Activated naive CD4-positive, alpha-beta T cell treated with anti-CD3 and anti-CD28 coated beads, Interleukin-2, amount 50 U/mL, for 24 hours (primary cell): ENCODE measurements around the gene UGT1A10.

ENCODE experiments used
- H3K27ac Mint-ChIP-seq: one replicate; pipeline ENCODE4 v1.8.0; 2021; ENCODE audit warnings: mild to moderate bottlenecking, mixed read lengths
- H3K27me3 Mint-ChIP-seq: one replicate; pipeline ENCODE4 v1.8.0; 2021; ENCODE audit warnings: mixed read lengths
- H3K36me3 Mint-ChIP-seq: one replicate; pipeline ENCODE4 v1.8.0; 2021; ENCODE audit warnings: mixed read lengths
- H3K4me1 Mint-ChIP-seq: one replicate; pipeline ENCODE4 v1.8.0; 2021; ENCODE audit warnings: mixed read lengths
- H3K4me3 Mint-ChIP-seq: one replicate; pipeline ENCODE4 v1.8.0; 2021; ENCODE audit warnings: mild to moderate bottlenecking, mixed read lengths
- H3K9me3 Mint-ChIP-seq: one replicate; pipeline ENCODE4 v1.8.0; 2021; ENCODE audit warnings: mixed read lengths

The UGT1A10 gene

DNA sequence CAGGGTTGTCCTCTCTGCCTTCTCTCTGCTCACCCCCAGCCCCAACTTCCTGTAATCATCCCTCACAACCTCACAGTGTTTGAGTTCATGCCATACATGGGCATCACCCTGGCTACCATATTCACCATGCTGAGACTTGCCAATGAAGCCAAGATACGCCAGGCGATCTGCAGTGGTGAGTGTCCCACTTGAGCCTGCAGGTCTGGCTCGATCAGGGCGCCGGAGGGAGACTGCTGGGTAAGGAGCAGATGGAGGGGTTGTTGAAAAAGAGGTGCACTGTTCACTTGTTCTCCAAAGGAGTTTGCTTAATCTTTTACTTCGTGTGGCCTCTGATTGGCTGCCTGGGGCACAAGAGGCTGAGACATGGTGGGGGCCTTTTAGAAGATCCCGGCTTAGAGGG, 156.5 kb downstream of the UGT1A10 start:
- Mint-ChIP-seq H3K4me1 (no peaks in the 10 kb centered on the region), H3K27ac (no peak overlapping the region), H3K27me3 (no peaks in the 10 kb centered on the region), H3K4me3 (no peak overlapping the region), H3K9me3 (no peaks in the 10 kb centered on the region), H3K36me3 (no peaks in the 10 kb centered on the region)

DNA sequence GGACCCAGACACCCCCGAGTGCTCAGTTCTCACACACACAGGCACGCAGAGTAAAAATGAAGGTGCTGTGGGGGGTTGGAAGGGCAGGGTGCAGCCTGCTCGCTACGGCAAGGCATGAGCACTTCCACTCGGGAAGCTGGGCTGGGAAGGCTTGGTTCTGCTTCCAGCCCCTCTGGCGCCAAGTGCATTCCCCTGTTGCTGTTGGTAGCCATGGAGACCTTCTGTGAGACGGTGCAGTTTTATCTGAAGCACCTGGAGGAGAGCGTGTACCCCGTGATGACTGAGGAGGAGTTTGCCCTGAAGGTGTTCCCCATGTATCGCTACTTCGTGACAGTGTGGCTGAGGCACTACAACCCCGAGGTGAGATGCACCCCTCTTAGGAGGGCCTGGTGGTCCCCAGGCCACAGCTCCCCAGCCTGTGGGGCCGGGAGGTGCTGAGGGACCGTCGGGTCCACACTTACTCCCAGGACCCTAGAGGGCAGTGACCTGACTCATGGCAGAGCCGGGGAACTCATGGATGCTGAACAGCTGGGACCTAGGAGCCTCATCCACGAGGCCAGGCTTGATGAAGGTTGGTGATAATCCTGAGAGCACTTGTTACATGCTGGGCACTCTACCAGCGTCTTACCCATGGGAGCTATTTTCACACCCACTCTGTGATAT, 157.3 kb downstream of the UGT1A10 start:
- Mint-ChIP-seq H3K4me1 (no peaks in the 10 kb centered on the region), H3K27ac (no peak overlapping the region), H3K9me3 (no peaks in the 10 kb centered on the region), H3K36me3 (no peaks in the 10 kb centered on the region), H3K4me3 (no peak overlapping the region), H3K27me3 (no peaks in the 10 kb centered on the region)

DNA sequence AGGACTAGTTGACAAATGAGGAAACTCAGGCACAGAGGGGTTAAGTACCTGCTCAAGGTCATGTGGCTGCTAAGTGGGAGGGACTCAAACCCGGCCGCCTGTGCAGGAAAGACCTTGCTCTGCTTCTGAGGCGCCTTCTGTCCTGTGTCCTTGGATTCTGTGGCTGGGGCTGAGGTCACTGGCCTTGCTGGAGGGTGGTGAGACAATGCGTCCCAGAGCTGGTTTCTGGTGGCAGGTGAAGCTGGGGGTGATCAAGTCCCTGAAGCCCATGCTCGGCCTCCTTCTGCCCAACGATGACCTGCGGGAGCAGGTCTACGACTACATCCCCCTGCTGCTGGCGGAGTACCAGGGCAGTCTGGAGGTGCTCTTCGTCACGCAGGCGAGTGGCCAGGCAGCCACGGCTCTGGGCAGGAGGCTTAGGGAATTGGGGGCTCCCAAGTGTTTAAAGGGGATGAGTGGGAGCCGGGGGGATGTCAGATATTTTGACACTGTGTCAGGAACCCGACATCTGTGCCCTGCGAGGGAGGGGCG, 157.9 kb downstream of the UGT1A10 start:
- Mint-ChIP-seq H3K36me3 (no peaks in the 10 kb centered on the region), H3K27me3 (no peaks in the 10 kb centered on the region), H3K4me3 (no peak overlapping the region), H3K4me1 (no peaks in the 10 kb centered on the region), H3K27ac (no peak overlapping the region), H3K9me3 (no peaks in the 10 kb centered on the region)

DNA sequence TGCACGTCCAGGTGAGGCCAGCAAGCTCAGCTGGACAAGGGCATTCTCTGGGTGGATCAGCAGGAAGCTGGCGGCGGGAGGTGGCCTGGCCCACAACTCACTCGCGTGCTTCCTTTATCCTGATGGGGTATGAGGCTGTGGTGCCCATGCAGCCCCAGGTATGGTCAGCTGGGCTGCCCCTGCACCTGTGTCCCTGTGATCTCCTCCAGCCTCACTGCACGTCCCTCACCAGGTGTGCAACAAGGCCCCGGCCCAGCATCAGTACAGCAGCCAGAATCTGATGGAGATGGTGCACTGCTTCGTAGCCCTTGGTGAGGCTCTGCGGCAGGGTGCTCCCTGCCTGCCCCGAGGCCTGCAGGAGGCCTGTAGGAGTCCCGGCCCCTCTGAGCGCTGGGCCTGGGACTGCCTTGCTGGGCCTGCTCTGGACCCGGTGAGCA, 159.5 kb downstream of the UGT1A10 start:
- no peak overlapping the region for H3K4me3 Mint-ChIP-seq
- peaks cover 4% of the 10 kb centered on the region for H3K9me3 Mint-ChIP-seq
- H3K36me3 Mint-ChIP-seq = no peaks in the 10 kb centered on the region
- H3K4me1 Mint-ChIP-seq = no peaks in the 10 kb centered on the region
- no peak overlapping the region for H3K27ac Mint-ChIP-seq
- H3K27me3 Mint-ChIP-seq = no peaks in the 10 kb centered on the region

DNA sequence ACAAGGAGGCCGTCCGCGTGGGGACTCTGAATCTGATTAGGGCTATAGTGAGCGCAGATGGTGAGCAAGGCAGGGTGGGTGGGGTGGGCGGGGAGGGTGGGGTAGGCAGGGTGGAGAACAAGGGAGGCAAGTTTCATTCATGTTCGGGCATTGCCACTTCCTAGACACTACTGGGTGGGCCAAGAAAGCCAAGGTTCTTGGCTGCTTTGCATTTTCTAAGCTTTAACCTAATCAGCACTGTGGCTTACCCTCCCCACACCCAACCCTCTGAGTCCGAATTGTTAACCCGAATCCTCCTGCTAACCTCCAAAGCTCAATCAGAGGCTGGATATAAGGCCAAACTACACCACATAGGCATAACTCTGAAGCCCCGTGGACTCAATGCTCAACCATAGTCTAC, 160.0 kb downstream of the UGT1A10 start:
- H3K4me3 Mint-ChIP-seq = no peak overlapping the region
- no peaks in the 10 kb centered on the region for H3K36me3 Mint-ChIP-seq
- H3K27ac Mint-ChIP-seq = no peak overlapping the region
- no peaks in the 10 kb centered on the region for H3K27me3 Mint-ChIP-seq
- H3K4me1 Mint-ChIP-seq = no peaks in the 10 kb centered on the region
- H3K9me3 Mint-ChIP-seq = peaks cover 4% of the 10 kb centered on the region

DNA sequence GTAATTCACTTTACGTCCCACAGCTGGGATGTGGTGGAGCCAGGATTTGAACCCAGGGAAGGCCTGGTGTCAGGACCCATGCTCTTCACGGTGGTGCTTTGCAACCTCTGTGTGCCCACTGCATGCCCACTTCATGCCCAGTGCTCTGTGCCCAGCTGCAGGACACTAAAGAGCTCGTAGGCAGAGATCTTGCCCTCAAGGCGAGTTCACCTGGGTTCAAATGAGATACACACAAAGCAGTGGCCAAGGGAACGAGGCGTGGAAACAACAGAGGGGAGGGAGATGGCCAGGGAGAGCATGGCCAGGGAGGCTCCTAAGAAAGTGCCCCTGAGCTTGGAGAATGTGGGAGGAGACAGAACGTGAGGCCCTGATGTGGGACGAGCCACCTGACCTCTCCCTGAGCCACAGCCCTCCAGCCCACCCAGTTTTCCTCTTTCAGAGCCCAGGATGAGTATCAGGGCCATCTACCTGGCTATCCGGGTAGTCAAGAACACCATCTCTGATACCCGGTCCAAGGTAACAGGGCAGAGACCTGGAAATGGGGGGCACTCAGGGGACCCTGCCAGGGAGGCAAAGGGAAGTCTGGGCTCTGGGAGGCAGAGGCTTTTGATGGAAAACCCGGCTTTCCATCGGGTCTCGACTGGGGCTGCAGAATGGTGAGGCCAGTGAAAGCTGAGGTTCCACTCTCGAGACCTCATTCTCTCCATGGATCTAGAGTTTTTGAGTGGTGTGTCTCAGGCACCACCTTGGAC, 162.3 kb downstream of the UGT1A10 start:
- no peaks in the 10 kb centered on the region for H3K4me1 Mint-ChIP-seq
- H3K9me3 Mint-ChIP-seq = peaks cover 4% of the 10 kb centered on the region
- peaks cover 5% of the 10 kb centered on the region for H3K27me3 Mint-ChIP-seq
- no peaks in the 10 kb centered on the region for H3K36me3 Mint-ChIP-seq
- H3K27ac Mint-ChIP-seq = no peak overlapping the region
- no peak overlapping the region for H3K4me3 Mint-ChIP-seq

DNA sequence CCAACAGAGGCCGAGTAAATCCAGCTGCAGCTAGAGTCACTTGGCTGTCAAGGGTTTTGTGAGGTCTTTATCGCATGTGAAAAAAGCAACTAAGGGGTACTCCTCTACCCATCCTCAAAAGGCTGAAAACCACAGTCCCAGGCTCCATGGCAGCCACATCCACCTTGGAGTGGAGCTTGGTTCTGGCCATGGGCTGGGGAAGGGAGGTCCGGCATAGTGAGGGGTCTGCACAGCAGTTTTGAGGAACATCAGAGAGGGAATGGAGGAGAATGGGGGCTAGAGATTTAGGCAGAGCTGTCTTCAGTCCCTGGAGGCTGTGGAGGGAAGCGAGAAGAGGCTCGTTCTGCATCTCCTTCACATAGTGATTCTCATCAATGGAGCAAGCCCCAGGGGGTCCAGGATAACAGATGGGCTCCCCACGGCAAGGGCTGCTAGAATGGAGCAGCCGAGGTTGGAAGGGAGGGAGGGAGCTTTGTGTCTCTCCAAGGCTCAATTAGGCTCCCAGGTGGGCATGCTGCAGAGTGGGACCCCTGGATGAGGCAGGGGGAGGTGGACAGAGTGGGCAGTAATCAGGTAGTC, 162.9 kb downstream of the UGT1A10 start:
- H3K4me1 Mint-ChIP-seq = no peaks in the 10 kb centered on the region
- peaks cover 5% of the 10 kb centered on the region for H3K27me3 Mint-ChIP-seq
- H3K36me3 Mint-ChIP-seq = no peaks in the 10 kb centered on the region
- peaks cover 4% of the 10 kb centered on the region for H3K9me3 Mint-ChIP-seq
- no peak overlapping the region for H3K27ac Mint-ChIP-seq
- no peak overlapping the region for H3K4me3 Mint-ChIP-seq

DNA sequence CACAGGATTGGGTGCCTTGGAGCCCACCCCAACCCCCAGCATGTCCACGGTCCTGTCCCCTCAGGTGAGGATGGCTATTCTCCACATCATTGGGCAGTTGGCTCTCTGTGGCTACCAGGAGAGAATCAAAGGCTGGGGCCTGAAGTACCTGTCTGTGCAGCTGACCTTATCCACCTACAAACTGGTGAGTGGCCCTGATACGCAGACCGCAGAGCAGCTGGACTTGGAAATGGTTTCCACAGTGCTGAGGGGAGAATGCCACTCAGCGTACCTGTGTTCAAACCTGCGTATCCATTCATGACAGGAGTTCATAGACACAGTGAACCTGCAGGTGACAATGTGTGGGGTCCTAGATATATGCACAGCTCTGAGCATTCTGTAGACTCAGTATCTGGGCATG, 163.5 kb downstream of the UGT1A10 start:
- H3K36me3 Mint-ChIP-seq = no peaks in the 10 kb centered on the region
- no peak overlapping the region for H3K4me3 Mint-ChIP-seq
- H3K27ac Mint-ChIP-seq = no peak overlapping the region
- H3K27me3 Mint-ChIP-seq = peaks cover 5% of the 10 kb centered on the region
- peaks cover 4% of the 10 kb centered on the region for H3K9me3 Mint-ChIP-seq
- H3K4me1 Mint-ChIP-seq = no peaks in the 10 kb centered on the region

DNA sequence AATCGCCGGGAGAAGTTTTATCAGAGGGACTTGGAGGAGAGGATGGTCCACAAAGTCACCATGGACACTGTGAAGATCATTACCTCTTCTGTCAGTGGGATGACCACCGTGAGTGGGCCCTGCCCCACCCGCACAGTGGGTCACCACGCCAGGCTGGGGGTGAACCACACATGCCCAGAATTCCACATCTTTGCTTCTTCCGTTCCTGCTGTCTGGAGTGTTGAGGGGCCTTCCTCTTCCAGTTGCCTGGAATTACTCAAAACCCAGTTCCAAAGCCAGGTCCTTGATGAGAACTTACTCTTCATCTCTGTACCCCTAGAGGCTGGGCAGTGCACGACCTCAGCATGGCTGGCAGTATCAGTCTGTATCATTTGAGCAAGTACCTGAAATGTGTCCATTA, 164.0 kb downstream of the UGT1A10 start:
- peaks cover 4% of the 10 kb centered on the region for H3K9me3 Mint-ChIP-seq
- H3K27me3 Mint-ChIP-seq = peaks cover 5% of the 10 kb centered on the region
- H3K36me3 Mint-ChIP-seq = no peaks in the 10 kb centered on the region
- H3K4me3 Mint-ChIP-seq = no peak overlapping the region
- H3K27ac Mint-ChIP-seq = no peak overlapping the region
- H3K4me1 Mint-ChIP-seq = no peaks in the 10 kb centered on the region

DNA sequence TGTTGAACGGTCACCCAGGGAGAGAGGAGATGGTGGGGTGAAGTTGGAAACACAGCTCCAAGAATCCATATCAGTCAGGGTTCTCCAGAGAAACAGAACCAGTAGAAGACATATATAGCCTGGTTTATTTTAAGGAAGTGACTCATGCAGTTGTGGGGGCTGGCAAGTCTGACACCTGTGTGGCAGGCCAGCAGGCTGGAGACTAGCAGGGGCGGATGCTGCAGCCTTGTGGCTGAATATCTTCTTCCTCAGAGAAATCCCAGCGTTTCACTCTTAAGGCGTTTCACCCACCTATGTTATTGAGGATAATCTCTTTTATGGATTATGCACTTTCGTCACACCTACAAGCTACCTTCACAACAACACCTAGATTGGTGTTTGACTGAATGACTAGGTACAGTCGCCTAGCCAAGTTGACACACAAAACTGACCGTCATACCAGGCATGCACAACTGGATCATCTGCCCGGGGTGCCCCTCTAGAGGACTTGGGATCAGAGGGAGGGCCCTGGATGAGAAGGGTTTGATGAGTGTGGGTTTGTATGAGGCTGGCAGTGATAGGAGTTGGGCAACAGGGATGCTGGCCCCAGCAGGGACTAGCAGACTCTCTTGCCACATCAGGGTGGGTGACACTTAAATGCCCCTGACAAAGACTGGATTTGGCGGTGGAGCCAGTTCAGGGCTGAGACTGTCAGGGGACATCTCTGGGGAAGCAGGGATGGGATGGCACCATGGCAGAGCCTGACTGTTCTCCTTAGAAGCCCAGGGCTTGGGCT, 165.3 kb downstream of the UGT1A10 start:
- no peak overlapping the region for H3K4me3 Mint-ChIP-seq

DNA sequence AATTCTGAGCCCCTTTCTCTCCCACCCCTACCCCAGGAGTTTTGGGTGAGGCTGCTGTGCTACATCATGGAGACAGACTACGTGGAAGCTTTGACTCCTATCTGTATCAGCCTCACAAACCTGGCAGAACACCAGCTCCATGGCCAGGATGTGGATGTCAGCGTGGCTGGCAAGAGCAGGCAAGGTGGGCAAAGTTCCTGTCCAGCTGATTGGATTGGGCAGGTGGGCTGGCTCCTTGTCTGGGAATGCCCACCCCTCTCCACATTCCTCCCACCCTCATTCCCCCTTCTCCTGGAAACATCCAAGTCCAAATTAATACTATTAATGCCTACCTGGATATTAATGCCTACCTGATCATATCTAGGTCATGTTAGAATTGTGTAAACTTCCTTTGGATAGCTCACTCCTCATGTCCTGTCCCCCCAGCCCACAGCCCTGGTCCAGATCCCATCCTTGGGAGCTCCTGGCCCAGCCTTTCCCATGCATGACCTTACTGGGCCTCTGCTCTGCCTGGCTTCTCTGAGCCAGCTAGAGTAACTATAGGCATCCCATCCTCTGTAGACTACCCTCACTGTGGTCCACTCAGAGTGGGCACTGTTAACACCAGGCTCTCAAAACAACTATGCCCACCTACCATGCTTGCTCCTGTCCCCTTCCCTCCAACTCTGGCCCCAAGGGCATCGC, 166.0 kb downstream of the UGT1A10 start:
- Mint-ChIP-seq H3K4me3 (no peak overlapping the region), H3K36me3 (no peaks in the 10 kb centered on the region), H3K9me3 (peaks cover 4% of the 10 kb centered on the region), H3K4me1 (no peaks in the 10 kb centered on the region), H3K27me3 (peaks cover 5% of the 10 kb centered on the region), H3K27ac (no peak overlapping the region)

More for the DNA sequence above, 165.3 kb downstream of the UGT1A10 start:
- peaks cover 5% of the 10 kb centered on the region for H3K27me3 Mint-ChIP-seq
- H3K9me3 Mint-ChIP-seq = peaks cover 4% of the 10 kb centered on the region
- no peaks in the 10 kb centered on the region for H3K4me1 Mint-ChIP-seq
- no peaks in the 10 kb centered on the region for H3K36me3 Mint-ChIP-seq
- no peak overlapping the region for H3K27ac Mint-ChIP-seq

DNA sequence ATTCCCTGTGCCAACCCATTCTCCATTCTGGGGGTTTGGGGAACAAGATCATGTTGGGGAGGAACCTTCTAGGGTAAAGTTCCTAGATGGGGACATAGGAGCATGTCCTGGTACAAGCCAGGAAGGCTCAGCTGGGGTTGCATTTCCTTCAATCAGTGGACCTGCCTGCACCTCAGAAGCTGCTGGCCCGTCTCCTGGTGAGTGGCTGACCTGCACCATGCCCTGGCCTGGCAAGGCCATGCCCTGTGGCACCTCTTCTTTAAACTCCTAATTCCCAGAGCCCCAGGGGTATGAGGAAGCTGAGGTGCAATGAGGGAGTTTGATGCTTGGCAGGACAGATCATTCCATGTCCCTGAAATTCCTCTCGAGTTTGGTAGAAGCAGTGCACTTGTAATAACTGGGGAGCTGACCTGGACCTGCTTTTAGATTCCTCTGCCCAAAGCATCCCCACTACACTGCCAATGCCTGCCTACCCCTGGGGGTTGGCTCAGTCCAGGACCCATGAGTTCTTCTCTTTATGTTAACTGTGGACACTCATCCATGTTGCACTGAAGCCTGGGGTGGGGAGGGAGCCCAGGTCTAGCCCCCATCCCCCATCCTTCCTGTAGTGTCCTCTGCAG, 167.2 kb downstream of the UGT1A10 start:
- Mint-ChIP-seq H3K27me3 (peaks cover 5% of the 10 kb centered on the region), H3K4me3 (no peak overlapping the region), H3K4me1 (no peaks in the 10 kb centered on the region), H3K27ac (no peak overlapping the region), H3K9me3 (peaks cover 4% of the 10 kb centered on the region), H3K36me3 (no peaks in the 10 kb centered on the region)

DNA sequence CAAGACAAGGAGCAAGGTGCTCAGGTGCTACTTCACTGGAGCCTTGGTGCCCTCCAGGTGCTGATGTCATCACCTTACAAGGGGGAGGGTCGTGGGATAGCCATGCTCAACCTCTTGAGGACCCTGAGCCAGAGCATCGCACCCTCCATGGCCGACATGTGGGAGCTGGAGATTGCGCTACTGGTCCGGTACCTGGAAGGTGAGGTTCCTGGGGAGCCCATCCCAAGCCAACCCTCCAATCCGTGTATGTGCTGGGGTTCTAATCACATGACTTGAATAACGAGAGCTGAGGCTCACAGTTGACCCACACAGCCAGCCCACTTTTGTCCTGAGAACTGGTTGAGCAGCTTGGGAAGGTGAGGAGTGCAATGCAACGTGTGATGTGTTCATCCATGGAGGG, 167.7 kb downstream of the UGT1A10 start:
- no peaks in the 10 kb centered on the region for H3K36me3 Mint-ChIP-seq
- no peak overlapping the region for H3K27ac Mint-ChIP-seq
- peaks cover 4% of the 10 kb centered on the region for H3K9me3 Mint-ChIP-seq
- no peak overlapping the region for H3K4me3 Mint-ChIP-seq
- no peaks in the 10 kb centered on the region for H3K4me1 Mint-ChIP-seq
- H3K27me3 Mint-ChIP-seq = peaks cover 5% of the 10 kb centered on the region

DNA sequence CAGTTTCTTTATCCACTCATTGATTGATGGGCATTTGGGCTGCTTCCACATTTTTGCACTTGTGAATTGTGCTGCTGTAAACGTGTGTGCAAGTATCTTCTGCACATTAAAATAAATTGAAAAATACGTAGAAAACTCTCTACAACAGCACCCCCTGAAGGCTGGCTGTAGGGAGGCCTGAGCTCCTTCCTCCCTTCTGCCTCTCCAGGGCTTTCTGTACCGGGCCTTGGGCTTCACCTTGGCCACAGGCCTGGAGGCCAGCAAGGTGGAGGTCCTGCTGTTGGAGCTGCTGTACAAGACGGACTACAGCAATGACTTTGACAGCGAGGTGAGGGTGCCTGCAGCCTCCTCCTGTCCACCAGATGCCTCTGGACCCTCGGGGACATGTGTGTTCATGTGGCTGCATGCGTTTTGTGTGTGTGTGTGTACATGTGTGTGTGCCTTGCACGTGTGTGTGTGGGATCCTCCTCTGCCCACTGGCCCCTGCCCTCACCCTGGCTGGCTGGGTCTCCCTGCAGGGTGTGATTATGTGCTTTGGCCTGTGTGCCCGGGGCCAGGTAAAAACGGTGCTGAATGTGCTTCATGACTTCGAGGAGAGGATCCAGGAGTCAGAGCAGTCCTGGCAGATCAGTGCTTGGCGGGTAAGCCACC, 171.1 kb downstream of the UGT1A10 start:
- Mint-ChIP-seq H3K27me3 (peaks cover 5% of the 10 kb centered on the region), H3K4me1 (no peaks in the 10 kb centered on the region), H3K4me3 (no peak overlapping the region), H3K27ac (no peak overlapping the region), H3K9me3 (no peaks in the 10 kb centered on the region), H3K36me3 (no peaks in the 10 kb centered on the region)
